H1 (cell line): ENCODE results near the gene PCDHAC1. TPM values are rescaled to one million over a fixed set of nuclear protein-coding genes. Genes with fewer than 3 reads are reported as not detected.

Experiments
- BCL11A ChIP-seq, 2 experiments: IDR thresholded peaks; one replicate each; pipeline ENCODE4 v1.6.1; 2011; ENCODE audit warnings: low read depth in 2 of 2, low read length in 2 of 2, mild to moderate bottlenecking in 2 of 2
- CHD1 ChIP-seq: IDR thresholded peaks from 2 replicates; pipeline ENCODE4 v1.6.1; 2012; ENCODE audit warnings: low read depth, low read length, improper control_type of control experiment
- JUN ChIP-seq: IDR thresholded peaks from 2 replicates; pipeline ENCODE4 v1.6.1; 2011; ENCODE audit warnings: low read depth, mild to moderate bottlenecking, improper control_type of control experiment, low read length
- MAFK ChIP-seq: IDR thresholded peaks from 2 replicates; pipeline ENCODE4 v1.6.1; 2012; ENCODE audit warnings: low read depth, mild to moderate bottlenecking, improper control_type of control experiment, low read length
- POLR2AphosphoS5 ChIP-seq: IDR thresholded peaks from 2 replicates; pipeline ENCODE4 v1.6.1; 2011; ENCODE audit warnings: low read depth, low read length
- RFX5 ChIP-seq: IDR thresholded peaks from 2 replicates; pipeline ENCODE4 v1.6.1; 2011; ENCODE audit warnings: low read depth, low read length, improper control_type of control experiment, borderline replicate concordance
- SP2 ChIP-seq: IDR thresholded peaks from 2 replicates; pipeline ENCODE4 v1.6.1; 2012; ENCODE audit warnings: mild to moderate bottlenecking, low read length, inconsistent platforms
- TEAD4 ChIP-seq: IDR thresholded peaks from 2 replicates; pipeline ENCODE4 v1.6.1; 2012; ENCODE audit warnings: low read depth, low read length, inconsistent platforms, mixed read lengths
- polyA plus RNA-seq, 7 experiments: library from polyadenylated mRNA; depleted of rRNA in 3 of 7; stranded (reverse) in 5 of 7; unstranded in 2 of 7; fragments of >200 nt in 5 of 7; fragments of 200-250 nt in 2 of 7; gene quantifications; 1 replicate in 5 of 7; 2 replicates in 1 of 7; 4 replicates in 1 of 7; pipeline versions ENCODE4 v1.2.1 to v1.2.3, GENCODE V29; 2011 to 2013; ENCODE audit warnings: missing spikeins in 2 of 7, mixed read lengths in 2 of 7
- total RNA-seq: library from RNA; stranded (reverse); fragmentation: NEBNext Ultra II Directional; extraction: Animal tissue kit (Norgen Biotek cat#: 25700); gene quantifications from 2 replicates; pipeline ENCODE4 v1.2.1, GENCODE V29; 2021
- TF ChIP-seq, protein P1 (sequence below): IDR thresholded peaks from 2 replicates; pipeline ENCODE4 v1.6.1; 2012; ENCODE audit warnings: inconsistent platforms

The PCDHAC1 gene
- total and polyA plus RNA-seq, 2 of the 8 experiments (the other 6 are each of a cell fraction or from before 2014, with no cell fraction given): 2.2 to 4.5 TPM

DNA sequence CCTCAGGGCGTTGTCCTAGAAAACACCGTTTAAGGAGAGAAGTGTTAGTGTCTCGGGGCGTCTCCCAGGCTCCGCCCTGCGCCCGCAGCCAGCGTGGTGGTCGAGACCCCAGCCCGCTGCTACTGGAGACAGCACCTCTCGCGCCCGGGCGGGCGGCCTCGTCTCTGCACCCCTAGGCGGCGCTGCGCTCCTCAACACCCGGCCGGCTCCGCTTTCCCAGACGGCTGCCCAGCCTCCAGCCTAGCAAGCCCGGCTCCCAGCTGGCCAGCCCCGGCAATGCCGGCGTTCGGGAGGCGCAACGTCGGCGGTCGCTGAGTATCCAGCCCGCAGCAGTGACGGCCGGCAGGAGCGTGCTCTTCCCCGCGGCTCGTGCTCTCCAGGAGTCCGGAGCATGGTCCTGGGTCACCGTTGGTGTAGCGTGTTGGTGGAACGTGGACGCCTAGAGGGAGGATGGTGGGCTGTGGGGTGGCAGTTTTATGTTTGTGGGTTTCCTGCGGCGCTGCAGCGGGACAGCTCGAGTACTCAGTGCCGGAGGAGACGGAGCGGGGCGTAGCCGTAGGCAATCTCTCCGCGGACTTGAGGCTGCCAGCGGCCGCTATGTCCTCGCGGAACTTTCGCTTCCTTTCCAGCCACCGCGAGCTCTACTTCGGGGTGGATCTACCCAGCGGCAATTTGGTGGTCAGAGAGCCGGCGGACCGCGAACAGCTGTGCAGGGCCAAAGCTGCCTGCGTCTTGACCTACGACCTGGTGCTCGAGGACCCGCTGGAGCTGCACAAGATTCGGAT, 536 bp downstream of the PCDHAC1 start (continued):
- TF ChIP-seq CHD1 (0 out of 2 replicates have a peak, but pooled peaks have one; percentile 30), MAFK (no peak), TEAD4 (no peak), BCL11A (IDR thresholded peaks at IDR 0.05; ENCODE audit: low read depth in 2 of 2, low read length in 2 of 2) (no peak), SP2 (no peak), POLR2AphosphoS5 (no peak), JUN (no peak), RFX5 (no peak)
- TF ChIP-seq, protein P1, sequence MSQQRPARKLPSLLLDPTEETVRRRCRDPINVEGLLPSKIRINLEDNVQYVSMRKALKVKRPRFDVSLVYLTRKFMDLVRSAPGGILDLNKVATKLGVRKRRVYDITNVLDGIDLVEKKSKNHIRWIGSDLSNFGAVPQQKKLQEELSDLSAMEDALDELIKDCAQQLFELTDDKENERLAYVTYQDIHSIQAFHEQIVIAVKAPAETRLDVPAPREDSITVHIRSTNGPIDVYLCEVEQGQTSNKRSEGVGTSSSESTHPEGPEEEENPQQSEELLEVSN: peak; percentile 30; the same call in 1 of the 2 replicates
